ENCODE data around the gene CSPG4. TPM values are rescaled to one million over a fixed set of nuclear protein-coding genes. Genes with fewer than 3 reads are reported as not detected.

Gene CSPG4
- total RNA-seq, 1 donor from 2014 or later, result 15.0 TPM

- Histone ChIP-seq H3K9me3 (no peaks in the 10 kb centered on the region), H3K4me3 (no peak overlapping the region), H3K4me1 (peaks cover 42% of the 10 kb centered on the region), H3K27ac (no peak overlapping the region), H3K36me3 (no peaks in the 10 kb centered on the region), H3K27me3 (ENCODE audit: low read depth) (no peaks in the 10 kb centered on the region)
- DNase-seq (no peak), ATAC-seq (no peak)
- TF ChIP-seq, protein P1, sequence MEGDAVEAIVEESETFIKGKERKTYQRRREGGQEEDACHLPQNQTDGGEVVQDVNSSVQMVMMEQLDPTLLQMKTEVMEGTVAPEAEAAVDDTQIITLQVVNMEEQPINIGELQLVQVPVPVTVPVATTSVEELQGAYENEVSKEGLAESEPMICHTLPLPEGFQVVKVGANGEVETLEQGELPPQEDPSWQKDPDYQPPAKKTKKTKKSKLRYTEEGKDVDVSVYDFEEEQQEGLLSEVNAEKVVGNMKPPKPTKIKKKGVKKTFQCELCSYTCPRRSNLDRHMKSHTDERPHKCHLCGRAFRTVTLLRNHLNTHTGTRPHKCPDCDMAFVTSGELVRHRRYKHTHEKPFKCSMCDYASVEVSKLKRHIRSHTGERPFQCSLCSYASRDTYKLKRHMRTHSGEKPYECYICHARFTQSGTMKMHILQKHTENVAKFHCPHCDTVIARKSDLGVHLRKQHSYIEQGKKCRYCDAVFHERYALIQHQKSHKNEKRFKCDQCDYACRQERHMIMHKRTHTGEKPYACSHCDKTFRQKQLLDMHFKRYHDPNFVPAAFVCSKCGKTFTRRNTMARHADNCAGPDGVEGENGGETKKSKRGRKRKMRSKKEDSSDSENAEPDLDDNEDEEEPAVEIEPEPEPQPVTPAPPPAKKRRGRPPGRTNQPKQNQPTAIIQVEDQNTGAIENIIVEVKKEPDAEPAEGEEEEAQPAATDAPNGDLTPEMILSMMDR (IDR thresholded peaks at IDR 0.05), result no peak
- intact Hi-C loops (cut with DNase I), result no loop called here
These were observed 71.0 kb downstream of the CSPG4 start for GRCh38 chr15:75641603-75642002.

- DNase-seq (no peak), ATAC-seq (no peak)
- H3K9me3 ChIP-seq, result no peaks in the 10 kb centered on the region
- no peaks in the 10 kb centered on the region for H3K36me3 ChIP-seq
- no peaks in the 10 kb centered on the region for H3K27me3 ChIP-seq (ENCODE audit: low read depth)
- TF ChIP-seq, protein P1 (IDR thresholded peaks at IDR 0.05), result no peak
- intact Hi-C loops (cut with DNase I), result no loop called here
- peak overlapping the region; percentile 94 for H3K27ac ChIP-seq
- H3K4me3 ChIP-seq, result no peak overlapping the region
- H3K4me1 ChIP-seq, result peaks cover 37% of the 10 kb centered on the region
These were observed 71.5 kb downstream of the CSPG4 start for GRCh38 chr15:75641179-75641503.

DNA sequence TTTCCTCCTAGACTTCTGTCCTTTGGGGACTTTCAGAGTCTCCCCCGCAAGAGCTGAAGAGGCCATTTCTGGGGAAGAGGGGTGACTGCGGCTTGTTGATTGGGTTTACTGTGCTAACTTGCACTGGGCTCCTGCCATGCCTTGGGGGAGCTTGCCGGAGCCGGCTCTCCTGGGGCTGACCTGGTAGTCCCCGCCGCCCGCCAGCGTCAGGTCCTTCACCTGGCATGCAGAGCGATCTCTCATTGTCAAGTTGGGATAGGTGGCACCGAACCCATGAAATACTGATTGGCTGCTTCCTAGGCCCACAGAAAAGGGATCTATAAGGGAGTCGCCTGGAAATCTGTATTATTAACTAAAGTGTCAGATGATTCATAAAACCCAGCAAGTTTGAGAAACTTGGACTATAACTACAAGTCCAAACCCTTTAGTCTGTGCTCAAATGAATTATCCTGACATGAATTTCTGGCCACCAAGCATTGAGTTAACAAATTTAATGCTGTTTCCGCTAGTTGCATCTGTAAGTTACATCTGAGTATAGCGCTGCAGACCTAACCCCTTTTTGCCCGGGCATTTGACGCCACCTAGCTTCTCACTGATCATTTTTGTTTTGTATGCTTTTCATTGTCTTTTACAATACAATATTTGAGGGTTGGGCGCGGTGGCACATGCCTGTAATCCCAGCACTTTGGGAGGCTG is 72.0 kb downstream of the CSPG4 start:
- Histone ChIP-seq H3K36me3 (no peaks in the 10 kb centered on the region), H3K4me1 (peaks cover 34% of the 10 kb centered on the region), H3K4me3 (peak overlapping the region; percentile 76), H3K9me3 (no peaks in the 10 kb centered on the region), H3K27me3 (ENCODE audit: low read depth) (no peaks in the 10 kb centered on the region), H3K27ac (peak overlapping the region; percentile 94)
- intact Hi-C loops (cut with DNase I), result no loop called here
- ATAC-seq, result peak; percentile 34 to 46
- TF ChIP-seq, protein P1 (IDR thresholded peaks at IDR 0.05), result no peak
- DNase-seq, result peak; percentile 70

GRCh38 chr15:75639709-75640482 is 72.8 kb downstream of the CSPG4 start, which contains the start of gene IMP3:
Gene IMP3, minus strand, starts transcription at chr15:75640224. Its CDS starts 56 bp downstream, at chr15:75640168.
- H3K27ac ChIP-seq, result peak within 1 kb of the TSS; percentile 94
- H3K36me3 ChIP-seq, result no peaks in the 10 kb centered on the region
- peak; percentile 96 for DNase-seq
- H3K4me3 ChIP-seq, result peak within 1 kb of the TSS; percentile 76
- intact Hi-C loops (cut with DNase I), result no loop called here
- no peaks in the 10 kb centered on the region for H3K9me3 ChIP-seq
- H3K4me1 ChIP-seq, result peaks cover 34% of the 10 kb centered on the region
- ATAC-seq, result peak; percentile 98
- no peaks in the 10 kb centered on the region for H3K27me3 ChIP-seq (ENCODE audit: low read depth)
- TF ChIP-seq, protein P1 (IDR thresholded peaks at IDR 0.05), result no peak

- peak overlapping the region; percentile 94 for H3K27ac ChIP-seq
- H3K9me3 ChIP-seq, result no peaks in the 10 kb centered on the region
- ATAC-seq, result no peak
- TF ChIP-seq, protein P1 (IDR thresholded peaks at IDR 0.05), result no peak
- H3K4me3 ChIP-seq, result peak overlapping the region; percentile 76
- no peaks in the 10 kb centered on the region for H3K27me3 ChIP-seq (ENCODE audit: low read depth)
- H3K4me1 ChIP-seq, result peaks cover 34% of the 10 kb centered on the region
- H3K36me3 ChIP-seq, result no peaks in the 10 kb centered on the region
- DNase-seq, result no peak
- intact Hi-C loops (cut with DNase I), result no loop called here
These were observed 73.4 kb downstream of the CSPG4 start for GRCh38 chr15:75639191-75639708.

All from lower lobe of right lung (tissue), 2 donors.